ENCODE results near the gene PSMA6. TPM values are rescaled to one million over a fixed set of nuclear protein-coding genes. Genes with fewer than 3 reads are reported as not detected.

PSMA6 gene
- total and polyA plus RNA-seq, 2 of the 13 experiments (the other 11 are each of a cell fraction or from before 2014, with no cell fraction given): 525 to 1,109 TPM

GRCh38 chr14:35341751-35342488 is 49.7 kb downstream of the PSMA6 start (continued):
- peak; percentile 59; the same call in 1 of the 2 replicates for TF ChIP-seq MZF1 (CRISPR knock-in tag; IDR thresholded peaks at IDR 0.05; ENCODE audit: borderline replicate concordance)
- TF ChIP-seq SKIL (CRISPR knock-in tag; IDR thresholded peaks at IDR 0.05; ENCODE audit: borderline replicate concordance): no peak
- TF ChIP-seq ZNF780A (CRISPR knock-in tag; IDR thresholded peaks at IDR 0.05): no peak
- no peak for TF ChIP-seq ATM (IDR thresholded peaks at IDR 0.05; ENCODE audit: borderline replicate concordance)
- peak; percentile 76; the same call in 1 of the 2 replicates for TF ChIP-seq TFE3 (CRISPR knock-in tag; IDR thresholded peaks at IDR 0.05)
- peak; percentile 95 for TF ChIP-seq ZNF687 (CRISPR knock-in tag; IDR thresholded peaks at IDR 0.05)
- TF ChIP-seq THAP7 (CRISPR knock-in tag; IDR thresholded peaks at IDR 0.05): no peak
- TF ChIP-seq SMARCE1 (IDR thresholded peaks at IDR 0.05; ENCODE audit: borderline replicate concordance): no peak
- TF ChIP-seq SP140L (CRISPR knock-in tag; IDR thresholded peaks at IDR 0.05; ENCODE audit: borderline replicate concordance): no peak
- no peak for TF ChIP-seq SSRP1 (CRISPR knock-in tag; IDR thresholded peaks at IDR 0.05)
- TF ChIP-seq KLF12 (CRISPR knock-in tag; IDR thresholded peaks at IDR 0.05; ENCODE audit: borderline replicate concordance): peak; percentile 26; the same call in 1 of the 2 replicates
- no peak for TF ChIP-seq MNT (IDR thresholded peaks at IDR 0.05)
- TF ChIP-seq STAG1 (CRISPR knock-in tag; IDR thresholded peaks at IDR 0.05): peak; percentile 18; the same call in 1 of the 2 replicates
- no peak for TF ChIP-seq ZNF121 (CRISPR knock-in tag; IDR thresholded peaks at IDR 0.05)
- peak; percentile 64; the same call in 1 of the 2 replicates for TF ChIP-seq TARDBP (CRISPR knock-in tag; IDR thresholded peaks at IDR 0.05)
- TF ChIP-seq LBX2 (CRISPR knock-in tag; IDR thresholded peaks at IDR 0.05; ENCODE audit: borderline replicate concordance): no peak; the same call in 1 of the 2 replicates
